Natural killer cell (primary cell): ENCODE data around the gene GLIS2. TPM values are rescaled to one million over a fixed set of nuclear protein-coding genes. Genes with fewer than 3 reads are reported as not detected.

ENCODE experiments used
- ATAC-seq, 3 donors: fragments of 150-1000 bp in 2 of 3; fragments of 200-7000 bp in 1 of 3; cut with Tn5 transposase; 1 replicate in 1 of 3; 2 replicates in 2 of 3; pipeline ENCODE4 v1.10.0; 2021; ENCODE audit warnings: mild to moderate bottlenecking in 2 of 3, moderate library complexity in 2 of 3
- DNase-seq, 2 donors: peaks; one replicate each; pipeline versions ENCODE4 v3.0.0 to v3.0.0-alpha.2; 2013 to 2021; ENCODE audit warnings: mixed read lengths in 1 of 2
- H3K27ac ChIP-seq: one replicate; pipeline ENCODE4 v1.5.1; 2013; ENCODE audit warnings: mild to moderate bottlenecking, low read length
- H3K27me3 ChIP-seq: one replicate; pipeline ENCODE4 v1.6.1; 2013; ENCODE audit warnings: low read length; ENCODE audit not compliant: control insufficient read depth, insufficient read depth
- H3K36me3 ChIP-seq: one replicate; pipeline ENCODE4 v1.6.1; 2013; ENCODE audit warnings: low read length; ENCODE audit not compliant: control insufficient read depth, insufficient read depth
- H3K4me1 ChIP-seq: one replicate; pipeline ENCODE4 v1.6.1; 2013; ENCODE audit warnings: low read length; ENCODE audit not compliant: control insufficient read depth, insufficient read depth
- H3K4me3 ChIP-seq: one replicate; pipeline ENCODE4 v1.5.1; 2013; ENCODE audit warnings: low read length
- H3K9me3 ChIP-seq: one replicate; pipeline ENCODE4 v1.6.1; 2013; ENCODE audit warnings: low read length; ENCODE audit not compliant: control insufficient read depth, insufficient read depth
- H3K27ac Mint-ChIP-seq, 2 donors: one replicate each; pipeline ENCODE4 v1.8.0; 2022; ENCODE audit warnings: mild to moderate bottlenecking in 2 of 2, mixed read lengths in 2 of 2, moderate library complexity in 1 of 2
- H3K27me3 Mint-ChIP-seq, 2 donors: one replicate each; pipeline ENCODE4 v1.8.0; 2022; ENCODE audit warnings: low read depth in 2 of 2, mixed read lengths in 2 of 2
- H3K36me3 Mint-ChIP-seq: one replicate; pipeline ENCODE4 v1.8.0; 2022; ENCODE audit warnings: mixed read lengths
- H3K4me1 Mint-ChIP-seq, 2 donors: one replicate each; pipeline ENCODE4 v1.8.0; 2022; ENCODE audit warnings: mixed read lengths in 2 of 2
- H3K4me3 Mint-ChIP-seq: one replicate; pipeline ENCODE4 v1.8.0; 2022; ENCODE audit warnings: mild to moderate bottlenecking, moderate library complexity, mixed read lengths
- H3K9me3 Mint-ChIP-seq, 2 donors: one replicate each; pipeline ENCODE4 v1.8.0; 2022; ENCODE audit warnings: mixed read lengths in 2 of 2
- whole genome bisulfite sequencing: methylation state at CpG from one replicate; pipeline ENCODE4 v1.1.7; 2013; ENCODE audit warnings: missing lambda C conversion rate; ENCODE audit not compliant: insufficient coverage; 5-methylcytosine and 5-hydroxymethylcytosine counted together
- intact Hi-C: fragments of 100-400 bp; cut with micrococcal nuclease; formaldehyde crosslinking; loops from one replicate; pipeline ENCODE4 v1.14.2; 2022
- total RNA-seq, 4 donors: library from RNA; stranded (reverse); fragments of 120-200 nt in 1 of 4; gene quantifications; one replicate each; pipeline versions ENCODE4 v1.2.3 to v1.2.4, GENCODE V29; 2013 to 2022
- TF ChIP-seq, protein P1 (sequence below): fragments of 200-600 bp; IDR thresholded peaks from one replicate; pipeline ENCODE4 v1.8.0; 2022; ENCODE audit warnings: antibody characterized with exemption

The GLIS2 gene
- total RNA-seq, 3 donors from 2014 or later (not counting 1 experiment from before 2014, with no cell fraction given): 0.05 to 0.35 TPM; not detected in 1

- peak in 1 of 2 donors; percentile 29 for DNase-seq
- TF ChIP-seq, protein P1, sequence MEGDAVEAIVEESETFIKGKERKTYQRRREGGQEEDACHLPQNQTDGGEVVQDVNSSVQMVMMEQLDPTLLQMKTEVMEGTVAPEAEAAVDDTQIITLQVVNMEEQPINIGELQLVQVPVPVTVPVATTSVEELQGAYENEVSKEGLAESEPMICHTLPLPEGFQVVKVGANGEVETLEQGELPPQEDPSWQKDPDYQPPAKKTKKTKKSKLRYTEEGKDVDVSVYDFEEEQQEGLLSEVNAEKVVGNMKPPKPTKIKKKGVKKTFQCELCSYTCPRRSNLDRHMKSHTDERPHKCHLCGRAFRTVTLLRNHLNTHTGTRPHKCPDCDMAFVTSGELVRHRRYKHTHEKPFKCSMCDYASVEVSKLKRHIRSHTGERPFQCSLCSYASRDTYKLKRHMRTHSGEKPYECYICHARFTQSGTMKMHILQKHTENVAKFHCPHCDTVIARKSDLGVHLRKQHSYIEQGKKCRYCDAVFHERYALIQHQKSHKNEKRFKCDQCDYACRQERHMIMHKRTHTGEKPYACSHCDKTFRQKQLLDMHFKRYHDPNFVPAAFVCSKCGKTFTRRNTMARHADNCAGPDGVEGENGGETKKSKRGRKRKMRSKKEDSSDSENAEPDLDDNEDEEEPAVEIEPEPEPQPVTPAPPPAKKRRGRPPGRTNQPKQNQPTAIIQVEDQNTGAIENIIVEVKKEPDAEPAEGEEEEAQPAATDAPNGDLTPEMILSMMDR: no peak
- no peak overlapping the region for H3K27ac ChIP-seq
- no peak overlapping the region for H3K4me3 Mint-ChIP-seq
- H3K4me1 Mint-ChIP-seq: peaks cover 0 to 11% of the 10 kb centered on the region in 2 donors
- no peak overlapping the region for H3K4me3 ChIP-seq
- no peak overlapping the region for H3K27ac Mint-ChIP-seq
- H3K4me1 ChIP-seq: peaks cover 21% of the 10 kb centered on the region
- H3K36me3 ChIP-seq: peaks cover 71% of the 10 kb centered on the region
- intact Hi-C loops: no loop called here
- no peaks in the 10 kb centered on the region for H3K9me3 Mint-ChIP-seq
- no peaks in the 10 kb centered on the region for H3K36me3 Mint-ChIP-seq
- no peaks in the 10 kb centered on the region for H3K27me3 Mint-ChIP-seq
- no peaks in the 10 kb centered on the region for H3K9me3 ChIP-seq
- ATAC-seq: peak in 1 of 3 donors; percentile 27
- WGBS: 92% methylated on average over 11 of the region's 11 CpGs
- H3K27me3 ChIP-seq: no peaks in the 10 kb centered on the region
Measured at GRCh38 chr16:4360538-4361021, 44.7 kb downstream of the GLIS2 start.

DNA sequence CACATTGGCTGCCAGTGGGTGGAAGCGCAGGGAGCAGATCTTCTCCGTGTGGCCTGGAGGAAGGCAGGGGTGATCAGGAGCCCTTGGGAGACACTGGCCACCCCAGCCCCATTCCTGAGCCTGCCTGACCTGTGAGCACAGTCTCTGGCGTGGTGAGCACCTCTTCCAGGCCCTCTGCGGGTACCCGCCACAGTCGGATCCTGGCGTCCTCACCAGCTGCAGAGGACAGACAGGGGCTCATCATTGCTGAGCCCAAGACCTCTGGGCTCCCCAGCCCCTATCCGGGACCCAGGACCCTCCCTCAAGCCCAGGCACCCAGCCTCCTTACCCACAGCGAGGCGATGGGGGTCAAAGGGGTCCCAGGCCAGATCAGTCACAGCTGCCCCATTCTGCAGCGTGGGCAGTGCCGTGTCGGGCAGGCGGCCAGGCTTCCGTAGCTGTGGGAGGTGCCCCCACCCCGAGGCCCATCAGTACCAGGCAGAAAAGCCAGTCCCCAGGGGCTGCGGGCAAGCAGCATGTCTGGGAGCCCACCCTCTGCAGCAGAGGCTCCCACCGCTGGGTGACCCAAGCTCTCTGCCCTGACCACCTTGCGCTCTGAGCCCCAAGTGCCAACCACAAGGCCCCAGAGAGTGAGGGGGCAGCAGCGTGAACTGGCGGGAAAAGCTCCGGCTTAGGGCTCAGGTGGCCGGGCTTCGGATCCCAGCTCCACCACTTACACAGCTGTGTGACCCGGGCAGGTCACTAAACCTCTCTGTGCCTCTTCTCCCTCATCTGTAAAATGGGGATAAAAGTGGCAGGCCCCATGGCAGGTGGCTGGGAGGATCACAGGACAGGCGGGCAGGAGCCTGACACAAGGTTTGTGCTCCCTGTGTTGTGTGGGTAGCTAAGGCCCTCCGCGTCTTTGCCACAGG, 45.4 kb downstream of the GLIS2 start:
- H3K27ac Mint-ChIP-seq: no peak overlapping the region
- intact Hi-C loops: no loop called here
- H3K9me3 Mint-ChIP-seq: no peaks in the 10 kb centered on the region
- ATAC-seq (no peak), DNase-seq (no peak)
- Histone ChIP-seq H3K4me1 (peaks cover 21% of the 10 kb centered on the region), H3K27ac (no peak overlapping the region), H3K9me3 (no peaks in the 10 kb centered on the region), H3K4me3 (no peak overlapping the region), H3K36me3 (peaks cover 71% of the 10 kb centered on the region), H3K27me3 (no peaks in the 10 kb centered on the region)
- H3K36me3 Mint-ChIP-seq: no peaks in the 10 kb centered on the region
- WGBS: 96% methylated on average over 28 of the region's 28 CpGs
- no peak overlapping the region for H3K4me3 Mint-ChIP-seq
- TF ChIP-seq, protein P1: no peak
- peaks cover 0 to 12% of the 10 kb centered on the region in 2 donors for H3K4me1 Mint-ChIP-seq
- no peaks in the 10 kb centered on the region for H3K27me3 Mint-ChIP-seq

- Histone ChIP-seq H3K27me3 (no peaks in the 10 kb centered on the region), H3K4me1 (peaks cover 21% of the 10 kb centered on the region), H3K27ac (no peak overlapping the region), H3K36me3 (peaks cover 73% of the 10 kb centered on the region), H3K9me3 (no peaks in the 10 kb centered on the region), H3K4me3 (no peak overlapping the region)
- no peak overlapping the region for H3K4me3 Mint-ChIP-seq
- H3K4me1 Mint-ChIP-seq: peaks cover 0 to 12% of the 10 kb centered on the region in 2 donors
- no peak overlapping the region for H3K27ac Mint-ChIP-seq
- no peaks in the 10 kb centered on the region for H3K36me3 Mint-ChIP-seq
- 89% methylated on average over 12 of the region's 12 CpGs for WGBS
- no peak for ATAC-seq
- intact Hi-C loops: no loop called here
- H3K9me3 Mint-ChIP-seq: no peaks in the 10 kb centered on the region
- H3K27me3 Mint-ChIP-seq: no peaks in the 10 kb centered on the region
- DNase-seq: no peak
- TF ChIP-seq, protein P1: no peak
Measured at GRCh38 chr16:4361944-4362311, 46.1 kb downstream of the GLIS2 start.
